Stimulated activated CD4-positive, alpha-beta T cell treated with anti-CD3 and anti-CD28 coated beads, Interleukin-1b, Interleukin-23, amount 100 ng/mL, for 1 hour (primary cell): ENCODE measurements around the gene OR4M1.
"Not testable (repeated sequence)": the region's sequence is repeated elsewhere in the genome, so short reads cannot be mapped to it uniquely, and the experiment has no call there.

ENCODE experiments used
- DNase-seq, 2 donors: peaks; one replicate each; pipeline ENCODE4 v3.0.0-alpha.2; 2020; ENCODE audit warnings: low read depth in 2 of 2

The OR4M1 gene

GRCh38 chr14:19821016-19821415 lies 47.7 kb downstream of the OR4M1 start:
- DNase-seq, result not testable (repeated sequence)

GRCh38 chr14:19823178-19823577 lies 49.9 kb downstream of the OR4M1 start:
- DNase-seq, result no peak

DNA sequence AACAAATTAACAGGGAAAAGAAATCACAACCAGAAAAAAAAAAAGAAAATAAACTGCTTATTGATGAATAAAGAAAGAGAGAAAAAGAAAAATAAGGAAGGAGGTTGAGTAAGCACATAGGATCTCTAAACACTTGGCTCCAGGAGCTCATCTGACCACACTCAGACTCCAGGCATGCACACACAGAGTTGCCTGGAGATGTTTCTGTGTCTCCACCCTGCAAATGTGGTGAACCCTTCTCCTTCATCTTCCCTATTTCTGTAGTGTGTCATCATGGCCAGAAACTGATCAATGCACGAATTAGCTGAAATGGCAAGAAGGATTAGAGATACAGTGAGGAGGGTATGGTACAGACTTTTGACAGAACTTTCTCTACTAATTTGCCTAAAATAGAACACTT lies 50.5 kb downstream of the OR4M1 start:
- no peak for DNase-seq

DNA sequence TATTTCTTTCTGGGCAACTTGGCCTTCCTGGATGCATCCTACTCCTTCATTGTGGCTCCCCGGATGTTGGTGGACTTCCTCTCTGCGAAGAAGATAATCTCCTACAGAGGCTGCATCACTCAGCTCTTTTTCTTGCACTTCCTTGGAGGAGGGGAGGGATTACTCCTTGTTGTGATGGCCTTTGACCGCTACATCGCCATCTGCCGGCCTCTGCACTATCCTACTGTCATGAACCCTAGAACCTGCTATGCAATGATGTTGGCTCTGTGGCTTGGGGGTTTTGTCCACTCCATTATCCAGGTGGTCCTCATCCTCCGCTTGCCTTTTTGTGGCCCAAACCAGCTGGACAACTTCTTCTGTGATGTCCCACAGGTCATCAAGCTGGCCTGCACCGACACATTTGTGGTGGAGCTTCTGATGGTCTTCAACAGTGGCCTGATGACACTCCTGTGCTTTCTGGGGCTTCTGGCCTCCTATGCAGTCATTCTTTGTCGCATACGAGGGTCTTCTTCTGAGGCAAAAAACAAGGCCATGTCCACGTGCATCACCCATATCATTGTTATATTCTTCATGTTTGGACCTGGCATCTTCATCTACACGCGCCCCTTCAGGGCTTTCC lies 54.4 kb downstream of the OR4M1 start:
- DNase-seq, result not testable (repeated sequence)

DNA sequence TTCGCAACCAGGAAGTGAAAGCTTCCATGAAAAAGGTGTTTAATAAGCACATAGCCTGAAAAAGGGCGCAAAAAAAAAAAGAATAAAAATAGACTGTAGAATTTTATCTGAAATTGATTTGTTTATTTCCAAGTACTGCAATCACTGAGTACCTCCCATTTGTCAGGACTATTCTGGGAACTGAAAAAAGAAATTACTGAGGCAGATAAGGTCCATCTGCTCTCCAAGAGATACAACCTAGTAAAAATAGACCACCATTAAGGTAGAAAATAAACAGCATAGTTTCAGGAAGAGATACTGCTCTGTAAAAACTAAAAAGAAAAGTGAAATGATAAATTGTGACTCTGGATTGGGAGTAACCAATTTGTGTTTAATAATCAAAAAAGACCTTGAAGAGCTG lies 55.0 kb downstream of the OR4M1 start:
- no peak for DNase-seq
